Fibroblast of the conjunctiva (primary cell): ENCODE measurements around the gene CPE.
"Not testable (repeated sequence)": the region's sequence is repeated elsewhere in the genome, so short reads cannot be mapped to it uniquely, and the experiment has no call there.

ENCODE experiments used
- DNase-seq: peaks from one replicate; pipeline ENCODE4 v3.0.0-alpha.2; 2010; ENCODE audit warnings: low read depth

CPE gene

GRCh38 chr4:165464376-165464775 is 85.6 kb downstream of the CPE start:
- no peak for DNase-seq

DNA sequence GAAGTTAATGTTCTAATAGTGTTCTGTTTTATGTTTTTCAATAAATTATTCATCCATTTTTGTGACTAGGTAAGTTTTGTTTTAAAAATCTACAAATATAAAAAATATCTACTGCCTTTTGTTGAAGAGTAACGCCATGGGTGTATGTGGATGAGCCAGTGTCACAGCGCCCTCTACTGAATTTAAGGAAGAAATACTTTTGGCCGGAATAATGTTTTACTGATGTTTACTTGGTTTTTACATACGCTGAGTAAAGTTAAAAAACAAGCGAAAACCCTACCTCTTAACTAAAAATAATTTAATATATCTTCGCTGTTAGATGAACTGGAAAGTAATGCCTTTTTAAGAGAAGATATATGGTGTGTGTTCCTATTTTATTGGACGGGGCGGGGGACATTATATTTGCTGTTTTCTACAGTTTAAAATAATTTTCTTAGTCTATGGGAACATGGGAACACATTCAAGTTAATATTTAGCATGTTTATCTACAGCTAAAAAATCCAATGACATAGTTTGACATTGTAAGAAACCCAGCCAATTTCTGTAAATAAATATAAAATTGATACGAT is 86.1 kb downstream of the CPE start:
- DNase-seq = peak; percentile 30

GRCh38 chr4:165470009-165470408 is 91.2 kb downstream of the CPE start:
- DNase-seq = no peak

DNA sequence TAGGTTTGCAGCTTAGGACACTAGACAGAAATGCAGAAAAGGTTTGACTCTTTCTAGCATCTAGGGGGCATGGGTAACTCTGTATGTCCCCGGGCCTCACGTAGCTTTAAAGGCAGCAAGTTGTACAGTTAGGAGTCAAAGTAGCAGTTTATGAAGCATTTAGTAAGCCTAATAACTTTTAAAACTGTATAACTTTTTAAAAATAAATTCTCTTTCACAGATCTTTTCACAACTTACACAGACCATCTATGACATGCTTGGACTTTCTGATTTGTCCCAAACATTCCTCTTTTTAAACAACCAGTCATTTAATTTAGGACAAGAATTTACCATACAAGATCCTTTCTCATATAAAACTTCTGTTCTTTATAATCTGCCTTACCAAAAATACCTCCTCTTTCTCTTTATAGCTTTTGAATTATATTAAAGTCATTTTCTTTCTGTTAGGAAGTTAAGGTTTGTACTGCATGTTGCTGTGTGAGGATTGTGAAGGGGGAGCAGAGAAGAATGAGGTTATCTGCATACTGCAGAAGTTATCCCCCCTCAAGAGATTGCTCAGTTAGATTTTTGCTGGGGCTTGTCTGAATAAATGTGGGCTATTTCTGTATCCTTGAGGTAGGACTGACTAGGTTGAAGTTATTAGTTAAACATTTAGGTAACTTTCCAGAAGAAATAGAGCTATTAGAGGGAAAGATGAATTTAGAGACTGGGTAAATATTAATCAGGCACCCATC is 94.3 kb downstream of the CPE start:
- DNase-seq = no peak

DNA sequence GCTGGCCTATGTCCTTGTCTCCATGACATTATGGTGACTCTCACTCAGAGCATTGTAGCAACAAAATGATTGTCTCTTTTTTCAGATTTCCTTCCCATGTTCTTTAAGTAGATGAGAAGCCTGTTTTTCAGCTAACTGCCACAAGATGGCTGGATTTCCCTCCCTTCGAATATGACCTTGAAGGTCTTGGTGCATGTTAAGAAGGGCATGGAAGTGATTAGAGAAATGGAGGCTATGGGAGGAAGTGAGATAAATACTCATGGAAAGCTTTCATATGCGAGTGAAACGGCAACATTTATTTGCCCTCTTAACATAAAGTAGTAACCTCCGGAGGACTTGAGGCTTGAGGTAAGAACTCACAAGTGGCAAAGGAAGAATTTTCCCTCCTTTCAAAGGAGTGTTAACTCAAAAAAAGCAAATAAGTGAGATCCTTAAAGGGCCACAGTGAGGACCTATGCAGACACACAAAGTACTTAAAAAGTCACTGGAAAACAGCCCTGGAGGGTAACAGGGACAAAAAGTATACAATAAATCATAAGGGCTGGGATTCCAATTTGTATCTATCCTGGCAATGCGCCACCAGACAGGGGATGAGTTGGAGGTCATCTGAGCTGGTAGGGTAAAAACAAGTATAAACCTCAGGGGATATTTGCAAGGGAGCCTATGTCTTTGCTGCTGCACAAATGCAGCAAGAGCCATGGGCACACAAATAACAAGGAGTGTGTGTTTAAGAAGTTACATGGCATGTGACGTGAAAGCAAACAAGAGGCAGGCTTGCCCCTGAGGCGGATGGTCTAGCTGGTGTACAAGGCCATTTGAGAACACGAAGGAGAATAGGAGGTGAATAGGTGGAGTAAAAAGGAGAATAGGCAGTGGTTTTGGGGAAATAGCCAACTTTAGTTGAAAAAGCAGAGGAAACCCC is 96.2 kb downstream of the CPE start:
- DNase-seq = no peak

GRCh38 chr4:165475706-165476070 is 96.9 kb downstream of the CPE start:
- no peak for DNase-seq

DNA sequence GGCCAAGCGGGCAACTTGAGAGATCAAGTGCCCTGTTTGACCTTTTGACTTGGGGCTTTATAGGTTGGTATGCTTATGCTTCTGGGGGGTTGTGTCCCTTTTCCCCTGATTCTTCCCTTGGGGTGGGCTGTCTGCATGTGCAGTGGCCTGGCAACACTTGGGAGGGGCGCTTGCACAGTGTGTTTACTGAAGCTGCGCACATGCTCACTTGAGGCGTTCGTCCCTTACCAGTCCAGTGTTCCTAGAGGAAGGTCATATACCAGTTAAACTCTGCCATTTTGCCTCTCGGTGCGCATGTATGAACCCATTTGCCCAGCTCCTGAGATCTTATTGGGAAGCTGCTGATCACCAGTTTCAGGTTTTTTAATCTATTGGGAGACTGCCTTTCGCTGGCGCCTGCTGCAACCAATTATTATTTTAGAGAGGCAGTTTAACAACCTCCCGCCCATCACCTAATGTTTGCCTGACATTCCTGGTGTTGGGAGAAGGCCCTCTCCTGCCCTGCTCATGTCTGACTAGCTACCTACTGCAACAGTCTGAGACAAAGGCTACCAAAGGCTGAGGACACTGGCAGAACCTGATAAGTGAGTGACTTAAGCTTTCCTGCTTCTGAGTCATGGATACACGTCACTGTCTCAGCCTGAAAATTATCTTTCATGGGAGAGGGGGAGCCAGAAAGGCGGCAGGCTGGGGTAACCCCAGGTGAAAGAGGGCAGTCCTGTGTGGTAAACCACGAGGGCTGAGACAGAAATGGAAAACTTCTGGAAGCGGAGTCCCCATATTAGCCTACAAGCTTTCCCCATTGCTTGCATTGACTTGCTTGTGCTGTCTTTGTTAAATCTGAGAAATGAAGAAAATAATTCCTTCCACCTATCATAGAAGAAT is 97.6 kb downstream of the CPE start:
- DNase-seq = no peak

DNA sequence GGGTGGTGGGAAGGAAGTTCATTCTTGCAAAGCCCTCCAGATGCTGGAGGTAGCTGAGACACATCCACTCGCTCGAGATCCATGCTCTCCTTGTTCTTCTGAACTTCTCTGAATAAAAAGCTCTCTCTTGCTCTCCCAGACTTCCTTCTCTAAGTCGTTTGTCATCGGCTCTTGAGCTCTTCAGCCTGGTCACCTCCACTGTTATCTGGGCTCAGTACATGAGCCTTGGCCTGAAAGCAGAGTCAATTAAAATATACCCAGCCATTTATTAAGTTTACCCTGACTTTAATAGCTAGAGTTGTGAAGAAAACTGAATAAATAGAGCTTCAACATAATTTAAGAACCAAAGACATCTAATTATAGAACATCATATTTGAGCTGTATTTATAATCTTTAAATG is 99.0 kb downstream of the CPE start:
- DNase-seq = no peak

GRCh38 chr4:165478260-165478659 is 99.5 kb downstream of the CPE start:
- no peak for DNase-seq

DNA sequence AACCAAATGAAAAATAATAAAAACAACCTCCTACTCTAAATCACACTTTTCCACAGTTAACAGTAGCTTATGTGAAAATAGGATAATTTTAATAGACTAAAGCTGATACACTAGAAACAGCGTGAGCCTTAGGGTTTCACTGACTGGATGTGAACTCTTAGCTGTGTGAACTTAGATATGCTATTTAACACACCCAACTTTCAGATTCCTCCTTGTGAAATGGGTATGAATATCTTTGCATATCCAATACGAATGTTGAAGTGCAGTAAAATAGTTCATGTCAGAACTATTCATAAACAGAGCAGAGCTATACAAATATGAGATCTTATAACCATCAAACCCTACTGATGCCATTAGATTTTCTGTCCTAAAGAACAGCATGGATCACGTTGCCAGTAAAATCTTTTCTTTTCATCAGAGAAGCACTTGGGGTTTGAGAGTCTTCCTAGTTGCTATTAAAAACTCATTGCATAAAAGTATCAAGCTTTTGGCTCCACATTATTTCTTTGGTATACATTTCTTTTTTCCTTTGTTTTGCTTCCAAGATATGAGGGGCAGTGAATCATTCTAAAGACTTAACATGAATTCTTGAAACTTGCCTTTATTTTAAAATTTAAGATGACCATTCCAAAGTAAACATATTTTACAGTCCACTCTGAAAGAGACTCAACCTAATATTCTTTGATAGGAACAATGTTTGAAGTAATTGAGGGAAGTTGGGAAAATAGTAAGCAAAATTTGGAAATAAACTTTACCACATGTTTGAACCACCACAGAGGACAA is 102.4 kb downstream of the CPE start:
- no peak for DNase-seq

GRCh38 chr4:165489786-165490185 is 111.0 kb downstream of the CPE start:
- no peak for DNase-seq

DNA sequence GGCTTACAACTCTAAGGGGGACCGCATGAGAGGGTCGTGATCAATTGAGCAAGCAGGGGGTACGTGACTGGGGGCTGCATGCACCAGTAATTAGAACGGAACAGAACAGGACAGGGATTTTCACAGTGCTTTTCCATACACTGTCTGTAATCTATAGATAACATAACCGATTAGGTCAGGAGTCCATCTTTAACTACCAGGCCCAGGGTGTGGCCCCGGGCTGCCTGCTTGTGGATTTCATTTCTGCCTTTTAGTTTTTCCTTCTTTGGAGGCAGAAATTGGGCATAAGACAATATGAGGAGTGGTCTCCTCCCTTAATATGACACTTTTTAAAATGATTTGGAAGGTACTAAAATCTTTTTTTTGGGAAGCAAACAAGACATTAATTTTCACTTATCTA is 113.8 kb downstream of the CPE start:
- not testable (repeated sequence) for DNase-seq

DNA sequence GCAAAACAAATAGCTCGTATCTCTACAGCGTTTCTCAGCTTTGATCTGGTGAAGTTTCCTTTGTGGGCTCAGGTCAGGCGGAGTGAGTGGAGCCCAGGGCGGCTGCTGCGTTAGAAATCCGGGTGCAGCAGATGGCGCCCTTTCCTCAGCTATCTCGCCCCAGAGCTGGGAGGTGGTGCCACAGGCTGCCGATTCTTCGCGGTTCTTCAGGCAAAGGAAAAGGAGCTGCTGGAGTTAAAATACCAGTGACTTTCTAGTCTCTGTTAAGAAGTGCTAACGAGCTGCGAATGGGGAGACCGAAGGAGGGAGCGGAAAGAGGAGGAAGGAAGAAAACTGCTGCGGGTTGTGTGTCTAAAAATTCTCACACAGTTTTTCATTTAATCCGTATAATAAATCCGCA is 114.6 kb downstream of the CPE start:
- DNase-seq = peak; percentile 41

GRCh38 chr4:165502916-165503907 is 124.4 kb downstream of the CPE start:
- DNase-seq = peak; percentile 76

DNA sequence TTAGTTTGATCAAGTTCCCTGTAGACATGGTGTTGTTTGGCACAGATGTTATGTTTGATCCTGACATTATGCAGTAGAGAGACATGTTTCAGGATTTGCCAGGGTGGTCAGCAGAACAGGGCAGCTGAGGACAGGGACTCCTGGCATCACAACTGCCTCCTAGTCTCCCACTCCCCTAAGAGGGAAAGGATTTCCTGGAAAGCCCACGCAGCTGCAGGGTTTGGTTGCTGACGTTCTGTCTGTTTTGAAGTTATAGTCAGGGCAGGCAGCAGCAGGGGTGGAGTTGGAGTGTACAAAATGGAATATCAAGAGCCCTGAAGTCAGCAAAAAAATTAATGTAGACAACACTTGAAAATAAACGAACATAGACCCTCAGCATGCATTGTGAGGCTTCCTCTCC is 125.4 kb downstream of the CPE start:
- no peak for DNase-seq

- peak; percentile 74 for DNase-seq
Observed at GRCh38 chr4:165505958-165506837, 127.4 kb downstream of the CPE start.

GRCh38 chr4:165506849-165507248 is 128.0 kb downstream of the CPE start:
- peak; percentile 5 for DNase-seq

- no peak for DNase-seq
Observed at GRCh38 chr4:165507381-165507780, 128.6 kb downstream of the CPE start.
